GM12878 (cell line): ENCODE data around the gene DHDDS. TPM values are rescaled to one million over a fixed set of nuclear protein-coding genes. Genes with fewer than 3 reads are reported as not detected.

Experiments used
- BCL11A ChIP-seq: IDR thresholded peaks from 2 replicates; pipeline ENCODE4 v1.6.1; 2011; ENCODE audit warnings: low read depth, low read length
- CEBPZ ChIP-seq: fragments of 150-350 bp; IDR thresholded peaks from 2 replicates; pipeline ENCODE4 v1.6.1; 2016; ENCODE audit warnings: low read depth, low read length
- EED ChIP-seq: sonication (generic); IDR thresholded peaks from 2 replicates; pipeline ENCODE4 v1.6.1; 2016; ENCODE audit warnings: antibody characterized with exemption, low read depth
- FOS ChIP-seq: IDR thresholded peaks from 3 replicates; pipeline ENCODE4 v1.6.1; 2011; ENCODE audit warnings: borderline replicate concordance; ENCODE audit not compliant: insufficient read length; ENCODE audit errors: extremely low read depth
- FOXK2 ChIP-seq: fragments of 450-650 bp; IDR thresholded peaks from 2 replicates; pipeline ENCODE4 v1.6.1; 2017; ENCODE audit warnings: mild to moderate bottlenecking, moderate library complexity
- LARP7 ChIP-seq: fragments of 450-650 bp; IDR thresholded peaks from 2 replicates; pipeline ENCODE4 v1.6.1; 2017; ENCODE audit warnings: mild to moderate bottlenecking
- MYC ChIP-seq: IDR thresholded peaks from 2 replicates; pipeline ENCODE4 v1.6.1; 2011; ENCODE audit warnings: mild to moderate bottlenecking, low read length, moderate library complexity, inconsistent platforms; ENCODE audit not compliant: insufficient read depth, insufficient replicate concordance, insufficient read length, severe bottlenecking
- NBN ChIP-seq: fragments of 450-650 bp; IDR thresholded peaks from 2 replicates; pipeline ENCODE4 v1.6.1; 2016
- NR2C1 ChIP-seq: fragments of 450-650 bp; IDR thresholded peaks from 2 replicates; pipeline ENCODE4 v1.6.1; 2017; ENCODE audit warnings: antibody characterized with exemption, mild to moderate bottlenecking, moderate library complexity
- NR2C2 ChIP-seq: IDR thresholded peaks from 2 replicates; pipeline ENCODE4 v1.6.1; 2011; ENCODE audit warnings: borderline replicate concordance, low read depth; ENCODE audit not compliant: control insufficient read depth, insufficient read length
- PKNOX1 ChIP-seq: fragments of 450-650 bp; IDR thresholded peaks from 2 replicates; pipeline ENCODE4 v1.6.1; 2016; ENCODE audit warnings: mild to moderate bottlenecking
- POLR2AphosphoS2 ChIP-seq: IDR thresholded peaks from 2 replicates; pipeline ENCODE4 v1.6.1; 2011; ENCODE audit warnings: low read depth, mild to moderate bottlenecking, low read length, improper control_type of control experiment, moderate library complexity
- PRDM15 ChIP-seq: fragments of 450-650 bp; formaldehyde crosslinking; IDR thresholded peaks from 2 replicates; pipeline ENCODE4 v1.4.0; 2020; ENCODE audit warnings: mild to moderate bottlenecking, moderate library complexity
- RBBP5 ChIP-seq: fragments of 200-600 bp; sonication (generic); conservative IDR thresholded peaks from 2 replicates; pipeline ENCODE4 v1.6.1; 2016
- SREBF2 ChIP-seq: IDR thresholded peaks from 2 replicates; pipeline ENCODE4 v1.6.1; 2012; ENCODE audit warnings: mild to moderate bottlenecking, low read length
- SUPT20H ChIP-seq: IDR thresholded peaks from 2 replicates; pipeline ENCODE4 v1.6.1; 2011; ENCODE audit warnings: low read depth, mild to moderate bottlenecking, low read length, moderate library complexity, borderline replicate concordance; ENCODE audit not compliant: control insufficient read depth
- WRNIP1 ChIP-seq: IDR thresholded peaks from 2 replicates; pipeline ENCODE4 v1.6.1; 2011; ENCODE audit warnings: low read depth, low read length, improper control_type of control experiment, borderline replicate concordance
- YY1 ChIP-seq: IDR thresholded peaks from 2 replicates; pipeline ENCODE4 v1.6.1; 2011; ENCODE audit warnings: low read depth, mild to moderate bottlenecking, low read length
- polyA plus RNA-seq, 11 experiments: library from polyadenylated mRNA; depleted of rRNA in 4 of 11; unstranded in 6 of 11; stranded (reverse) in 5 of 11; fragments of >200 nt; fragmentation: Nextera tagmentation in 4 of 11; fragmentation: Illumina TruSeq in 1 of 11; extraction: Ambion mirVana in 4 of 11; extraction: Trizol in 1 of 11; gene quantifications; 1 replicate in 1 of 11; 2 replicates in 10 of 11; pipeline versions ENCODE4 v1.2.1 to v1.2.3, GENCODE V29; 2011 to 2016; ENCODE audit warnings: inconsistent platforms in 2 of 11, missing spikeins in 2 of 11, low read depth in 1 of 11
- total RNA-seq, 4 experiments: library from RNA; depleted of rRNA in 3 of 4; stranded (reverse); fragments of >200 nt in 3 of 4; fragmentation: Illumina TruSeq in 1 of 4; extraction: Trizol in 1 of 4; gene quantifications; 2 replicates each; pipeline versions ENCODE4 v1.2.1 to v1.2.3, GENCODE V29; 2013 to 2021
- TF ChIP-seq, protein P1 (sequence below): IDR thresholded peaks from 2 replicates; pipeline ENCODE4 v1.6.1; 2012; ENCODE audit warnings: low read depth, low read length, improper control_type of control experiment
- TF ChIP-seq, protein P2 (sequence below): IDR thresholded peaks from 2 replicates; pipeline ENCODE4 v1.6.1; 2012; ENCODE audit warnings: low read length, inconsistent platforms

The DHDDS gene
- total and polyA plus RNA-seq, 10 of the 15 experiments (the other 5 are each of a cell fraction or from before 2014, with no cell fraction given), result 22.7 to 47.5 (median 36.4) TPM

GRCh38 chr1:26472320-26472900 lies 40.3 kb downstream of the DHDDS start, which contains the start of gene HMGN2 (continued):
- TF ChIP-seq CEBPZ (no peak), EED (no peak), SUPT20H (no peak), LARP7 (peak; percentile 98), YY1 (peak; percentile 91), MYC (no peak), FOXK2 (no peak), NBN (no peak), NR2C1 (peak; percentile 40; the same call in 1 of the 2 replicates), RBBP5 (no peak), NR2C2 (no peak), PKNOX1 (no peak), POLR2AphosphoS2 (peak; percentile 87), PRDM15 (CRISPR knock-in tag) (no peak), FOS (peak; percentile 12), BCL11A (no peak), WRNIP1 (no peak), SREBF2 (no peak)
- TF ChIP-seq, protein P1, sequence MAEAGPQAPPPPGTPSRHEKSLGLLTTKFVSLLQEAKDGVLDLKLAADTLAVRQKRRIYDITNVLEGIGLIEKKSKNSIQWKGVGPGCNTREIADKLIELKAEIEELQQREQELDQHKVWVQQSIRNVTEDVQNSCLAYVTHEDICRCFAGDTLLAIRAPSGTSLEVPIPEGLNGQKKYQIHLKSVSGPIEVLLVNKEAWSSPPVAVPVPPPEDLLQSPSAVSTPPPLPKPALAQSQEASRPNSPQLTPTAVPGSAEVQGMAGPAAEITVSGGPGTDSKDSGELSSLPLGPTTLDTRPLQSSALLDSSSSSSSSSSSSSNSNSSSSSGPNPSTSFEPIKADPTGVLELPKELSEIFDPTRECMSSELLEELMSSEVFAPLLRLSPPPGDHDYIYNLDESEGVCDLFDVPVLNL, result no peak
- TF ChIP-seq, protein P2, sequence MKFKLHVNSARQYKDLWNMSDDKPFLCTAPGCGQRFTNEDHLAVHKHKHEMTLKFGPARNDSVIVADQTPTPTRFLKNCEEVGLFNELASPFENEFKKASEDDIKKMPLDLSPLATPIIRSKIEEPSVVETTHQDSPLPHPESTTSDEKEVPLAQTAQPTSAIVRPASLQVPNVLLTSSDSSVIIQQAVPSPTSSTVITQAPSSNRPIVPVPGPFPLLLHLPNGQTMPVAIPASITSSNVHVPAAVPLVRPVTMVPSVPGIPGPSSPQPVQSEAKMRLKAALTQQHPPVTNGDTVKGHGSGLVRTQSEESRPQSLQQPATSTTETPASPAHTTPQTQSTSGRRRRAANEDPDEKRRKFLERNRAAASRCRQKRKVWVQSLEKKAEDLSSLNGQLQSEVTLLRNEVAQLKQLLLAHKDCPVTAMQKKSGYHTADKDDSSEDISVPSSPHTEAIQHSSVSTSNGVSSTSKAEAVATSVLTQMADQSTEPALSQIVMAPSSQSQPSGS, result no peak
